SU-DHL-6 (cell line): Measurements from ENCODE around the gene TMEM229B.

Experiments used
- H2AFZ ChIP-seq: fragments of 200-600 bp; sonication (generic); 2 replicates; pipeline ENCODE4 v1.6.1; 2014; ENCODE audit warnings: low read depth, mild to moderate bottlenecking, moderate library complexity, mixed read lengths, antibody characterized with exemption, low read length; ENCODE audit not compliant: severe bottlenecking
- H3F3A ChIP-seq: fragments of 200-600 bp; shearing (Covaris generic); 2 replicates; pipeline ENCODE4 v1.6.0; 2016; ENCODE audit warnings: antibody characterized with exemption, mild to moderate bottlenecking; ENCODE audit not compliant: insufficient read depth
- H3K27ac ChIP-seq: fragments of 200-600 bp; sonication (generic); 2 replicates; pipeline ENCODE4 v1.5.1; 2016; ENCODE audit warnings: low read depth, mild to moderate bottlenecking, low read length, moderate library complexity, mixed read lengths
- H3K27me3 ChIP-seq: fragments of 200-600 bp; sonication (generic), shearing (Covaris generic); 2 replicates; pipeline ENCODE4 v1.6.0; 2014; ENCODE audit warnings: mild to moderate bottlenecking, low read length
- H3K36me3 ChIP-seq: fragments of 200-600 bp; sonication (generic); 2 replicates; pipeline ENCODE4 v1.6.1; 2014; ENCODE audit warnings: mild to moderate bottlenecking, low read length, mixed read lengths
- H3K4me2 ChIP-seq: fragments of 300-600, 200-600 bp; shearing (Covaris generic), sonication (generic); 2 replicates; pipeline ENCODE4 v1.6.0; 2014; ENCODE audit warnings: low read length, low read depth, mild to moderate bottlenecking; ENCODE audit not compliant: poor library complexity, severe bottlenecking
- H3K4me3 ChIP-seq: fragments of 200-600 bp; sonication (generic); 2 replicates; pipeline ENCODE4 v1.5.1; 2014; ENCODE audit warnings: antibody characterized with exemption, low read length, mild to moderate bottlenecking, mixed read lengths; ENCODE audit not compliant: insufficient read depth, poor library complexity, severe bottlenecking
- H3K79me2 ChIP-seq: fragments of 200-600 bp; sonication (generic); 2 replicates; pipeline ENCODE4 v1.6.1; 2014; ENCODE audit warnings: mild to moderate bottlenecking, low read length, moderate library complexity; ENCODE audit not compliant: insufficient read depth
- H3K9ac ChIP-seq: fragments of 200-600 bp; sonication (generic); 2 replicates; pipeline ENCODE4 v1.7.0; 2014; ENCODE audit warnings: mild to moderate bottlenecking, low read length
- H3K9me2 ChIP-seq: fragments of 200-600 bp; sonication (generic); replicated peaks from 2 replicates; pipeline ENCODE4 v1.6.1; 2014; ENCODE audit warnings: low read length; ENCODE audit not compliant: insufficient read depth
- H3K9me3 ChIP-seq: fragments of 200-600 bp; sonication (generic); 2 replicates; pipeline ENCODE4 v1.6.1; 2014; ENCODE audit warnings: low read length, mixed read lengths; ENCODE audit not compliant: insufficient read depth
- H4K20me1 ChIP-seq: fragments of 200-600 bp; sonication (generic); 2 replicates; pipeline ENCODE4 v1.6.1; 2014; ENCODE audit warnings: low read depth, mild to moderate bottlenecking, antibody characterized with exemption, low read length, moderate library complexity, mixed read lengths
- CTCF ChIP-seq: fragments of 200-600 bp; sonication (generic); IDR thresholded peaks from one replicate; pipeline ENCODE4 v1.5.1; 2017; ENCODE audit warnings: antibody characterized with exemption, mild to moderate bottlenecking, low read length, moderate library complexity; ENCODE audit not compliant: insufficient read depth, poor library complexity, severe bottlenecking
- EZH2phosphoT487 ChIP-seq: fragments of 200-600 bp; sonication (generic), shearing (Covaris generic); conservative IDR thresholded peaks from 2 replicates; pipeline ENCODE4 v1.6.1; 2018; ENCODE audit warnings: mild to moderate bottlenecking, antibody characterized with exemption, low read length, moderate library complexity, mixed read lengths

TMEM229B gene

GRCh38 chr14:67487937-67488893, at the start of gene TMEM229B:
TSS of gene TMEM229B (minus strand) at chr14:67488721. CDS start at chr14:67473923, 14,798 bp downstream.
- Histone ChIP-seq H3K9me2 (no peaks in the 10 kb centered on the region), H3F3A (peaks cover 12% of the 10 kb centered on the region; the same call in 1 of the 2 replicates), H2AFZ (peak within 1 kb of the TSS; percentile 29), H3K9me3 (peaks cover 1% of the 10 kb centered on the region; the same call in 1 of the 2 replicates), H3K27ac (peak within 1 kb of the TSS; percentile 86), H3K36me3 (no peaks in the 10 kb centered on the region), H3K9ac (peak within 1 kb of the TSS; percentile 54), H3K27me3 (no peaks in the 10 kb centered on the region), H4K20me1 (no peaks in the 10 kb centered on the region), H3K4me3 (peak within 1 kb of the TSS; percentile 29), H3K79me2 (no peaks in the 10 kb centered on the region), H3K4me2 (peak within 1 kb of the TSS; percentile 75)
- no peak for TF ChIP-seq EZH2phosphoT487
- TF ChIP-seq CTCF, result no peak

- Histone ChIP-seq H3K4me2 (no peak overlapping the region), H2AFZ (no peak overlapping the region), H3K9ac (no peak overlapping the region), H4K20me1 (no peaks in the 10 kb centered on the region), H3K27ac (no peak overlapping the region), H3K9me2 (no peaks in the 10 kb centered on the region), H3K79me2 (no peaks in the 10 kb centered on the region), H3K36me3 (no peaks in the 10 kb centered on the region), H3K9me3 (no peaks in the 10 kb centered on the region), H3F3A (no peaks in the 10 kb centered on the region), H3K27me3 (no peaks in the 10 kb centered on the region), H3K4me3 (no peak overlapping the region)
- TF ChIP-seq CTCF (no peak), EZH2phosphoT487 (no peak)
Observed at GRCh38 chr14:67537736-67538135, 49.2 kb upstream of the TMEM229B start.

GRCh38 chr14:67536087-67536486, 47.6 kb upstream of the TMEM229B start:
- Histone ChIP-seq H3K4me3 (no peak overlapping the region), H3K27me3 (no peaks in the 10 kb centered on the region), H2AFZ (no peak overlapping the region), H3K27ac (no peak overlapping the region), H3K9ac (no peak overlapping the region), H3K9me2 (no peaks in the 10 kb centered on the region), H3K79me2 (no peaks in the 10 kb centered on the region), H3K9me3 (no peaks in the 10 kb centered on the region), H3K4me2 (no peak overlapping the region), H3K36me3 (no peaks in the 10 kb centered on the region), H3F3A (no peaks in the 10 kb centered on the region), H4K20me1 (no peaks in the 10 kb centered on the region)
- TF ChIP-seq EZH2phosphoT487, result no peak
- no peak for TF ChIP-seq CTCF
